Peyer's patch (tissue), 4 donors: Measurements from ENCODE around the gene TTC22. TPM values are rescaled to one million over a fixed set of nuclear protein-coding genes. Genes with fewer than 3 reads are reported as not detected.

Source experiments
- DNase-seq, 3 donors: peaks; one replicate each; pipeline ENCODE4 v3.0.0-alpha.2; 2017 to 2019
- H3K27ac ChIP-seq, 4 donors: fragments of 200-600 bp; sonication (generic); one replicate each; pipeline ENCODE4 v1.5.1; 2016 to 2019
- H3K27me3 ChIP-seq, 2 donors: fragments of 200-600 bp; sonication (generic); one replicate each; pipeline ENCODE4 v1.5.1; 2019
- H3K36me3 ChIP-seq, 3 donors: fragments of 200-600 bp; sonication (generic); one replicate each; pipeline ENCODE4 v1.5.1; 2016 to 2019
- H3K4me1 ChIP-seq, 4 donors: fragments of 200-600 bp; sonication (generic); one replicate each; pipeline ENCODE4 v1.5.1; 2016 to 2019
- H3K4me3 ChIP-seq, 4 donors: fragments of 200-600 bp; sonication (generic); 1 replicate in 3 of 4; 2 replicates in 1 of 4; pipeline ENCODE4 v1.5.1; 2016 to 2019; ENCODE audit warnings: mild to moderate bottlenecking in 1 of 4
- H3K9me3 ChIP-seq, 4 donors: fragments of 200-600 bp; sonication (generic); one replicate each; pipeline ENCODE4 v1.5.1; 2016 to 2019; ENCODE audit warnings: mild to moderate bottlenecking in 1 of 4
- CTCF ChIP-seq, 6 experiments: fragments of 450-650 bp in 4 of 6; fragments of 200-600 bp in 2 of 6; sonication (generic) in 1 of 6; IDR thresholded peaks; one replicate each; pipeline ENCODE4 v1.5.1; 2017 to 2019; ENCODE audit warnings: antibody characterized with exemption in 6 of 6, mild to moderate bottlenecking in 3 of 6, moderate library complexity in 1 of 6
- POLR2A ChIP-seq, 2 donors: fragments of 450-650 bp; IDR thresholded peaks; one replicate each; pipeline ENCODE4 v1.5.1; 2017; ENCODE audit warnings: antibody characterized with exemption in 2 of 2, mild to moderate bottlenecking in 2 of 2, moderate library complexity in 2 of 2
- total RNA-seq, 4 donors: library from RNA; depleted of rRNA; stranded (reverse); fragments of >200 nt; gene quantifications; one replicate each; pipeline ENCODE4 v1.1.0, GENCODE V29; 2016

TTC22 gene
- total RNA-seq, 4 donors from 2014 or later = 15.7 to 136 (median 102) TPM

DNA sequence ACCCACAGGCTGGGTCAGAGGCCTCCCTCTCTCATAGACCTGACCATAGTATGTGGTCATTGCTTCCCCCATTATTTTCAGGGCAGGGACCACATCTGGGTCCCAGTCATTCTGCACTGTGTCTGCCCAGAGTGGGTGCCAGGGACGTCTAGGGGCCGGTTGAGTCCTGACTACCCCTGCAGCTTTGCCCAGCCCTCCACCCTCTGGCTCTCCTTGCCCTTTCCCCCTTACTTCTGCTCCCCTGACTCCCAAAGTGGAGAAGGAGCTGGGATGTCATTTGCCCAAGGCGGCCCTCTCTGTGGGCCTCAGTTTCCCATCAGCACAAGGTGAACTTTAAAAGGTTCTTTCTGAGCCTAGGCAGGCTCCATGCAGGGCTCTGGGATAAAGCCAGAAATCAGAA lies 4.3 kb upstream of the TTC22 start:
- Histone ChIP-seq H3K27me3 (no peaks in the 10 kb centered on the region), H3K36me3 (no peaks in the 10 kb centered on the region), H3K9me3 (no peaks in the 10 kb centered on the region), H3K4me1 (peaks cover 3 to 22% (median 5%) of the 10 kb centered on the region in 4 donors), H3K27ac (peak overlapping the region in 3 of 4 donors; percentile 42 to 93 (median 82)), H3K4me3 (no peak overlapping the region)
- DNase-seq = peak in 2 of 3 donors; percentile 6 to 27
- no peak for TF ChIP-seq CTCF (IDR thresholded peaks at IDR 0.05)

- DNase-seq = peak in 2 of 3 donors; percentile 69 to 77
- no peak overlapping the region for H3K4me3 ChIP-seq
- H3K4me1 ChIP-seq = peaks cover 3 to 28% (median 8%) of the 10 kb centered on the region in 4 donors
- H3K27me3 ChIP-seq = no peaks in the 10 kb centered on the region
- no peaks in the 10 kb centered on the region for H3K9me3 ChIP-seq
- TF ChIP-seq CTCF (IDR thresholded peaks at IDR 0.05) = peak in 1 of 6 experiments; percentile 3
- TF ChIP-seq POLR2A (IDR thresholded peaks at IDR 0.05) = no peak
- H3K36me3 ChIP-seq = no peaks in the 10 kb centered on the region
- peak overlapping the region in 3 of 4 donors; percentile 64 to 93 (median 82) for H3K27ac ChIP-seq
Observed at GRCh38 chr1:54804471-54805132, 3.5 kb upstream of the TTC22 start.

- Histone ChIP-seq H3K9me3 (no peaks in the 10 kb centered on the region), H3K27ac (peak overlapping the region in 3 of 4 donors; percentile 64 to 93 (median 82)), H3K36me3 (no peaks in the 10 kb centered on the region), H3K4me1 (peaks cover 3 to 30% (median 8%) of the 10 kb centered on the region in 4 donors), H3K4me3 (no peak overlapping the region), H3K27me3 (no peaks in the 10 kb centered on the region)
- peak; percentile 8 to 9 for TF ChIP-seq POLR2A (IDR thresholded peaks at IDR 0.05)
- no peak for TF ChIP-seq CTCF (IDR thresholded peaks at IDR 0.05)
- DNase-seq = peak in 2 of 3 donors; percentile 76 to 82
Observed at GRCh38 chr1:54803761-54804470, 2.8 kb upstream of the TTC22 start.

DNA sequence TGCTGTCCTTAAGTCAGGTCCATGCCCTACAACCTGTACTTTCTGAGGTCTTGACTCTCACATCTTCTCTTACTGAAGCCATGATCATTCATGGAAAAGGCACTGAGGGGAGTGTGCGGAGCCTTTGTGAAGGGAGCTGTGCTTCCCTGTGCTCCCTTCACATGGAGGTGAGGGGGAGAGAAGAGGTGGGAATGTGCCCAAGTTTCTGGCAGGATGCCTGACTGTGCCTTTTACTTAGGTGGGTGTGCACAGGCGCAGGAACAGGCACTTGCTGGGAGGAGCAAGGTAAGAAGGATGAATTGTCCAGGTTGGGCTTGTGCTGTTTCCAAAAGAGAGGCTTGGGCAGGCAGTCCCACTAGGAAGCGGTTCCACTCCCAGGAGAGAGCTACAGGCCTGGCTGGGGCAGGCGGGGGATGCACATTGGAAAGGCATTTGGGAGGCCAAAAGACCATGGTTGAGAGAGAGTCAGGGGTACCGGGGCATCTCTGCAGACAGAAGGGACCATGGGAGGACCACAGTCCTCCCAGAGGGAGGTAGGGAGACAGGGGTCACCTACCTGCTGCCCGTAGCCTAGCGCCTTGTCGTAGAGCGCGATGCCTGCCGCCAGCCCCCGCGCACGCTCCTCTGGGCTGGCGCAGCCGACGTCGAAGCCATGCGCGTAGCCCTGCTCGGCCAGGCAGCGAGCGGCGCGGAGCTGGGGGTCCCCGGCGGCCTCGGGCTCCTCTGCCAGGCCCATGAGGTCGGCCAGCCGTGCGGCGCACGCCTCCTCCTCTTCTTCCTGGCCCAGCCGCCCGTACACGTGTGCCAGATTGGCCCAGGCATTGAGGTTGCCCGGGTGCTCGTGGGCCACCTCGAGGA lies 853 bp downstream of the TTC22 start:
- Histone ChIP-seq H3K27ac (peak overlapping the region; percentile 78 to 93 (median 87)), H3K9me3 (no peaks in the 10 kb centered on the region), H3K27me3 (no peaks in the 10 kb centered on the region), H3K36me3 (no peaks in the 10 kb centered on the region), H3K4me1 (peaks cover 5 to 47% (median 10%) of the 10 kb centered on the region in 4 donors), H3K4me3 (peak overlapping the region; percentile 53 to 71 (median 62))
- peak in 2 of 3 donors; percentile 44 to 51 for DNase-seq
- TF ChIP-seq POLR2A (IDR thresholded peaks at IDR 0.05) (no peak), CTCF (IDR thresholded peaks at IDR 0.05) (no peak)
